H1 (cell line): Measurements from ENCODE around the gene CSF2. TPM values are rescaled to one million over a fixed set of nuclear protein-coding genes. Genes with fewer than 3 reads are reported as not detected.

Experiments used
- CEBPB ChIP-seq: IDR thresholded peaks from 2 replicates; pipeline ENCODE4 v1.6.1; 2012; ENCODE audit warnings: low read depth, low read length
- NANOG ChIP-seq: IDR thresholded peaks from 2 replicates; pipeline ENCODE4 v1.6.1; 2011; ENCODE audit warnings: low read length, low read depth, mild to moderate bottlenecking, inconsistent platforms; ENCODE audit not compliant: insufficient read depth, poor library complexity, severe bottlenecking
- RAD21 ChIP-seq, 2 experiments: IDR thresholded peaks in 1 of 2; conservative IDR thresholded peaks in 1 of 2; 2 replicates each; pipeline ENCODE4 v1.6.1; 2011; ENCODE audit warnings: low read depth in 2 of 2, low read length in 2 of 2, improper control_type of control experiment in 1 of 2, inconsistent platforms in 1 of 2, mild to moderate bottlenecking in 1 of 2, moderate library complexity in 1 of 2
- TBP ChIP-seq: IDR thresholded peaks from 2 replicates; pipeline ENCODE4 v1.6.1; 2011; ENCODE audit warnings: low read depth, low read length, improper control_type of control experiment
- polyA plus RNA-seq, 7 experiments: library from polyadenylated mRNA; depleted of rRNA in 3 of 7; stranded (reverse) in 5 of 7; unstranded in 2 of 7; fragments of >200 nt in 5 of 7; fragments of 200-250 nt in 2 of 7; gene quantifications; 1 replicate in 5 of 7; 2 replicates in 1 of 7; 4 replicates in 1 of 7; pipeline versions ENCODE4 v1.2.1 to v1.2.3, GENCODE V29; 2011 to 2013; ENCODE audit warnings: missing spikeins in 2 of 7, mixed read lengths in 2 of 7
- total RNA-seq: library from RNA; stranded (reverse); fragmentation: NEBNext Ultra II Directional; extraction: Animal tissue kit (Norgen Biotek cat#: 25700); gene quantifications from 2 replicates; pipeline ENCODE4 v1.2.1, GENCODE V29; 2021

CSF2 gene
- total and polyA plus RNA-seq, 2 of the 8 experiments (the other 6 are each of a cell fraction or from before 2014, with no cell fraction given): not detected

- TF ChIP-seq NANOG (no peak), RAD21 (IDR thresholded peaks at IDR 0.05 in 1 of 2, conservative IDR thresholded peaks at IDR 0.05 in 1 of 2; ENCODE audit: low read depth in 2 of 2, low read length in 2 of 2) (peak; percentile 91 to 92), TBP (no peak), CEBPB (peak; percentile 87)
Observed at GRCh38 chr5:132063090-132063911, 10.3 kb upstream of the CSF2 start (continued).
